PC-3 (cell line): ENCODE results near the gene EMILIN3. TPM values are rescaled to one million over a fixed set of nuclear protein-coding genes. Genes with fewer than 3 reads are reported as not detected.

Source experiments
- ATAC-seq: fragments of 200-7000 bp; cut with Tn5 transposase; 2 replicates; pipeline ENCODE4 v1.9.1; 2020; ENCODE audit warnings: mild to moderate bottlenecking, moderate library complexity
- BruUV-seq: library from RNA; stranded (reverse); fragments of 400-500 nt; replicated peaks from 2 replicates; lab custom pipeline; 2021; lab: Mats Ljungman, UMichigan
- CTCF ChIA-PET: fragments of 300-600 bp; sonication (Branson Sonifier 250); formaldehyde crosslinking; loops from one replicate; lab custom pipeline; 2022; ENCODE audit warnings: antibody characterized with exemption; lab: Charles Lee
- POLR2A ChIA-PET: fragments of 300-600 bp; sonication (Branson Sonifier 250); formaldehyde crosslinking; loops from one replicate; lab custom pipeline; 2022; ENCODE audit warnings: antibody characterized with exemption; ENCODE audit not compliant: unreplicated experiment; lab: Charles Lee
- DNase-seq: peaks from one replicate; pipeline ENCODE4 v3.0.0-alpha.2; 2015
- H2AFZ ChIP-seq: fragments of 300-600 bp; sonication (generic); 2 replicates; pipeline ENCODE4 v1.6.0; 2016; ENCODE audit warnings: antibody characterized with exemption, low read length
- H3F3A ChIP-seq: fragments of 300-600 bp; sonication (generic); one replicate; pipeline ENCODE4 v1.6.0; 2017; ENCODE audit warnings: antibody characterized with exemption, low read length, control low read depth, mild to moderate bottlenecking; ENCODE audit not compliant: unreplicated experiment
- H3K27ac ChIP-seq: fragments of 300-600 bp; sonication (generic); 2 replicates; pipeline ENCODE4 v1.5.1; 2016; ENCODE audit warnings: mild to moderate bottlenecking, low read length
- H3K27me3 ChIP-seq: fragments of 300-600 bp; sonication (generic); 2 replicates; pipeline ENCODE4 v1.6.1; 2016; ENCODE audit warnings: low read length, mixed read lengths
- H3K36me3 ChIP-seq: fragments of 300-600 bp; sonication (generic); 2 replicates; pipeline ENCODE4 v1.6.1; 2016; ENCODE audit warnings: low read depth, mixed run types, low read length, mixed read lengths
- H3K4me1 ChIP-seq: fragments of 300-600 bp; sonication (generic); 2 replicates; pipeline ENCODE4 v1.5.1; 2016; ENCODE audit warnings: low read length; ENCODE audit not compliant: insufficient read depth
- H3K4me2 ChIP-seq: fragments of 300-600 bp; sonication (generic); 2 replicates; pipeline ENCODE4 v1.6.0; 2016; ENCODE audit warnings: low read length
- H3K4me3 ChIP-seq: fragments of 300-600 bp; sonication (generic); 2 replicates; pipeline ENCODE4 v1.5.1; 2016; ENCODE audit warnings: mild to moderate bottlenecking, low read length, mixed read lengths
- H3K79me2 ChIP-seq: fragments of 300-600 bp; sonication (generic); 2 replicates; pipeline ENCODE4 v1.6.1; 2017; ENCODE audit warnings: low read length, mixed read lengths
- H3K9ac ChIP-seq: fragments of 300-600 bp; sonication (generic); 2 replicates; pipeline ENCODE4 v1.6.0; 2016; ENCODE audit warnings: mild to moderate bottlenecking, low read length
- H3K9me2 ChIP-seq: fragments of 300-600 bp; sonication (generic); replicated peaks from 2 replicates; pipeline ENCODE4 v1.6.1; 2016; ENCODE audit warnings: mixed run types, low read length, mixed read lengths
- H3K9me3 ChIP-seq: fragments of 300-600 bp; sonication (generic); 2 replicates; pipeline ENCODE4 v1.6.1; 2016; ENCODE audit warnings: low read length, mixed read lengths
- H4K20me1 ChIP-seq: fragments of 300-600 bp; sonication (generic); 2 replicates; pipeline ENCODE4 v1.6.1; 2016; ENCODE audit warnings: low read length, mixed read lengths
- EZH2 ChIP-seq: fragments of 300-600 bp; sonication (generic); IDR thresholded peaks from one replicate; pipeline ENCODE4 v1.6.1; 2017; ENCODE audit warnings: antibody characterized with exemption, mild to moderate bottlenecking, low read length; ENCODE audit not compliant: unreplicated experiment
- EZH2phosphoT487 ChIP-seq: fragments of 300-600 bp; sonication (generic); IDR thresholded peaks from 2 replicates; pipeline ENCODE4 v1.6.1; 2018; ENCODE audit warnings: mild to moderate bottlenecking, antibody characterized with exemption, low read length, borderline replicate concordance
- intact Hi-C: fragments of 100-400 bp; cut with micrococcal nuclease; formaldehyde crosslinking; loops from 2 replicates; pipeline ENCODE4 v1.9.0; 2023
- total RNA-seq: library from RNA; depleted of rRNA; stranded (reverse); fragments of >200 nt; gene quantifications from 2 replicates; pipeline ENCODE4 v1.2.3, GENCODE V29; 2014
- TF ChIP-seq, protein P1 (sequence below): fragments of 300-600 bp; sonication (generic); conservative IDR thresholded peaks from 2 replicates; pipeline ENCODE4 v1.5.1; 2017; ENCODE audit warnings: antibody characterized with exemption, low read depth, mild to moderate bottlenecking, low read length

The EMILIN3 gene
- total RNA-seq, 1 experiment from 2014 or later, result not detected

DNA sequence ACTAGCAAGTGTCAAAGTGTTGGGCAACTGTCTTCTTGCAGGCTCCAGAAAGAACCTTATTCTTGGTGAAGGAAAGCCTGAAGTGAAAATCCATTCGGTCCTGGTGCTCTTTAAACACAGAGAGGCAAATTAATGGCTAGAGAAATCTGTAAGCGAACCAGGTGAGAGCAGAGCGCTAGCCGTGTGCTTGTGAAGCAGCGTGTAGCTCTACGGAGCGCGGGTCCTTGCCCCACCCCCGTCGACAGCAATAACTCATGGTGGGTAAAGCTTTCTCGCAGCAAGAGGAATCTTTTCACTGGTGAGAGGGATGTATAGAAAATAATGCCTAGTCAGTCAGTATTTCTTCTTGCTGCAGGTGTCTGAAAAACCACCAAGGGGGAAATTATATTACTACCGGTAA, 37.0 kb upstream of the EMILIN3 start:
- POLR2A ChIA-PET, result no interaction called here
- no peaks in the 10 kb centered on the region for H3K4me1 ChIP-seq

DNA sequence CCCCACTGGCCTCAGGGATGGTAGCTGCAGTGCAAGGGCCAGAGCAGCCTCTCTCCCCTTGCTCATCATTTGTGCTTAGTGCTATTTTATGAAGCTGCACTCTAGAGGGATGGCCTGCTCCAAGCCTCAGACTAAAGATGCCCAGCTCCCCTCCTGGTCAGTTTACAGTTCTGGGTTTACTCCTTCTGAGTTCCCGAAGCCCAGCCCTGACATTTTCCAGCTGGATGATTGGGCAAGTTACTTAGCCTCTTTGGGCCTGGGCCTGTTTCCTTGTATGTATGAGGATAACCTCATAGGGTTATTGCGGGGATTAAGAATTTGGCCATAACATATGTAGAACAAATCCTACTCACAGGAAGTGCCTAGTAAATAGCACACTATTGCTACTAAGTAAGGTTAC, 31.8 kb upstream of the EMILIN3 start:
- Histone ChIP-seq H3K9ac (no peak overlapping the region), H2AFZ (no peak overlapping the region), H3K9me3 (no peaks in the 10 kb centered on the region), H3K4me2 (no peak overlapping the region), H3K79me2 (no peaks in the 10 kb centered on the region), H3K36me3 (no peaks in the 10 kb centered on the region), H3K27me3 (no peaks in the 10 kb centered on the region), H3F3A (no peaks in the 10 kb centered on the region), H4K20me1 (no peaks in the 10 kb centered on the region), H3K4me1 (no peaks in the 10 kb centered on the region), H3K27ac (no peak overlapping the region), H3K9me2 (no peaks in the 10 kb centered on the region), H3K4me3 (no peak overlapping the region)
- ChIA-PET CTCF (no interaction called here), POLR2A (interaction anchor here (0.5 kb wide), 1 partner anchor 23 kb away, joined by 4 read pairs; no protein-coding TSS in a partner anchor)
- no TSS peak for BruUV-seq
- intact Hi-C loops, result no loop called here
- TF ChIP-seq, protein P1, sequence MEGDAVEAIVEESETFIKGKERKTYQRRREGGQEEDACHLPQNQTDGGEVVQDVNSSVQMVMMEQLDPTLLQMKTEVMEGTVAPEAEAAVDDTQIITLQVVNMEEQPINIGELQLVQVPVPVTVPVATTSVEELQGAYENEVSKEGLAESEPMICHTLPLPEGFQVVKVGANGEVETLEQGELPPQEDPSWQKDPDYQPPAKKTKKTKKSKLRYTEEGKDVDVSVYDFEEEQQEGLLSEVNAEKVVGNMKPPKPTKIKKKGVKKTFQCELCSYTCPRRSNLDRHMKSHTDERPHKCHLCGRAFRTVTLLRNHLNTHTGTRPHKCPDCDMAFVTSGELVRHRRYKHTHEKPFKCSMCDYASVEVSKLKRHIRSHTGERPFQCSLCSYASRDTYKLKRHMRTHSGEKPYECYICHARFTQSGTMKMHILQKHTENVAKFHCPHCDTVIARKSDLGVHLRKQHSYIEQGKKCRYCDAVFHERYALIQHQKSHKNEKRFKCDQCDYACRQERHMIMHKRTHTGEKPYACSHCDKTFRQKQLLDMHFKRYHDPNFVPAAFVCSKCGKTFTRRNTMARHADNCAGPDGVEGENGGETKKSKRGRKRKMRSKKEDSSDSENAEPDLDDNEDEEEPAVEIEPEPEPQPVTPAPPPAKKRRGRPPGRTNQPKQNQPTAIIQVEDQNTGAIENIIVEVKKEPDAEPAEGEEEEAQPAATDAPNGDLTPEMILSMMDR, result no peak
- TF ChIP-seq EZH2, result no peak
- no peak for TF ChIP-seq EZH2phosphoT487
- ATAC-seq, result no peak
- DNase-seq, result no peak

More for the DNA sequence above, 37.0 kb upstream of the EMILIN3 start:
- no peaks in the 10 kb centered on the region for H3F3A ChIP-seq
- CTCF ChIA-PET, result no interaction called here
- H3K9me2 ChIP-seq, result no peaks in the 10 kb centered on the region
- H4K20me1 ChIP-seq, result no peaks in the 10 kb centered on the region
- peaks cover 7% of the 10 kb centered on the region; the same call in 1 of the 2 replicates for H3K36me3 ChIP-seq
- no peak overlapping the region for H3K9ac ChIP-seq
- H2AFZ ChIP-seq, result no peak overlapping the region
- no peak overlapping the region for H3K4me2 ChIP-seq
- BruUV-seq, result no TSS peak
- no peaks in the 10 kb centered on the region for H3K27me3 ChIP-seq
- intact Hi-C loops, result no loop called here
- no peaks in the 10 kb centered on the region for H3K79me2 ChIP-seq
- no peaks in the 10 kb centered on the region for H3K9me3 ChIP-seq
- TF ChIP-seq, protein P1, result no peak
- TF ChIP-seq EZH2phosphoT487, result no peak
- TF ChIP-seq EZH2, result no peak
- DNase-seq (no peak), ATAC-seq (no peak)
- H3K27ac ChIP-seq, result no peak overlapping the region
- no peak overlapping the region for H3K4me3 ChIP-seq

DNA sequence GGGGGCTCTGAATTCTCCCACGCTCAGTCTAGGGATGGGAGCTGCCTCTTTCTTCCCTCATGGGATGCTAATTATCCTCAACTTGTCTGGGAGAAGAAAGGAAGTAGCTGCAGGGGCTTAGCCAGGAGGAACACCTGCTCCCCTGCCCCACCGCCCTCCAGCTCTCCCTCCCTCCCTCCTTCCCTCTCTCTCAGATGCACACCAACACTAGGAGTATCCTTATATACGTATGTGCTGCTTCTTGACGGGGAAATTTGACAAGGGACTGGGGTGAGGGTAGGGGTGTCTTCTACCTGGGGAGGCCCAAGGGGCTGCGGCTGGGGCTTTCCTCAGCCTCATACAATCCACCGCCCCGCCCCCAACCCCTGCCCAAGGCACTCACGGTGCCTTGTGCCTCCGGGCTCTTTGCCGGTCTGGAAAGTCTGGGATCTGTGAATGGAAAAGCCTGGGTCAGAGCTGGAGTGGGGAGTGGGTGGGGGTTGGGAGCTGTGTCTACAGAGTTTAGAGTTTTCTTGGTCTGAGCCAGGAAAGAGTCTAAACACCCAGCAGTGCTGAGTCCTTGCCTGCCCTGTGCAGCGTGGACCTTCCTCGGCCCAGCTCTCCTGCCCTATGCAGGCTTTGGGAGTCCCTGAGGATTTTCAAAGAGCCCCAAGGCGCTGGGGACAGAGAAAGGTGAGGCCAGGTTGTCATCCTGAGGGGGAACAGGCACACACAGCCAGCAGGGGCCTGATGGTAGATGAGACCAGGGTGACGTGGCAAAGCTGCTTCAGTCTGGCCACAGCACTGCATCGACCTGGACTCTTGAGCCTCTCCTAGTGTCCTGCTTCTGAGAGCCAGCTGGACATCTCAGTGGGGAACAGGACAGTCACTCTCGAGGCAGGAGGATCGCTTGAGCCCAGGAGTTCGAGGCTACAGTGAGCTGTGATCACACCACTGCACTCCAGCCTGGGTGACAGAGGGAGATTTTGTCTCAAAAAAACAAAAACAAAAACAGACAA, 29.3 kb upstream of the EMILIN3 start:
- Histone ChIP-seq H3K27me3 (no peaks in the 10 kb centered on the region), H3K27ac (no peak overlapping the region), H3K4me3 (no peak overlapping the region), H2AFZ (no peak overlapping the region), H3K4me2 (no peak overlapping the region), H3K79me2 (no peaks in the 10 kb centered on the region), H3K4me1 (no peaks in the 10 kb centered on the region), H3K9ac (no peak overlapping the region), H3K9me3 (no peaks in the 10 kb centered on the region), H3F3A (no peaks in the 10 kb centered on the region), H4K20me1 (no peaks in the 10 kb centered on the region), H3K36me3 (no peaks in the 10 kb centered on the region), H3K9me2 (no peaks in the 10 kb centered on the region)
- TF ChIP-seq EZH2 (no peak), EZH2phosphoT487 (no peak)
- TF ChIP-seq, protein P1, result no peak
- ChIA-PET CTCF (no interaction called here), POLR2A (no interaction called here)
- peak; percentile 21; the same call in 1 of the 2 replicates for ATAC-seq
- intact Hi-C loops, result no loop called here
- DNase-seq, result no peak
- no TSS peak for BruUV-seq
